Measurements from ENCODE around the gene FNIP2.
"Not testable (repeated sequence)": the region's sequence is repeated elsewhere in the genome, so short reads cannot be mapped to it uniquely, and the experiment has no call there.

FNIP2 gene

DNA sequence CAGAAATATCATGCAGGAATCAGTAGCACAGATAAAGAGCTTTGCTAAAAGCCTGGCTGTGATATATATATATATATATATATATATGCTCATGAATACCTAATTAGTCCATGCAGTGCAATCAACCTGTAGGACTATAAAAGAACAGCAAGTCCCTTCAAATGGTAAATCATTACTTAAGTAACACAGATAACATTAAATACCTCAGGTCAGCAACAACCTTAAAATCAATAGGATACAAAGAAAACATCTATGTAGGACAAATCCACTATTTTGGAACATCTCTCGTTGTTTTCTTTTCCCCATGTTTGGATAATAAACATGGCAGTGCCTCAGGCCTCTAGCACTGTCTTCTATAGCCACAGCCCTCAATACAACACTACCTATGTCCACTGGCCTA lies 106.6 kb downstream of the FNIP2 start:
- no peak for DNase-seq

DNA sequence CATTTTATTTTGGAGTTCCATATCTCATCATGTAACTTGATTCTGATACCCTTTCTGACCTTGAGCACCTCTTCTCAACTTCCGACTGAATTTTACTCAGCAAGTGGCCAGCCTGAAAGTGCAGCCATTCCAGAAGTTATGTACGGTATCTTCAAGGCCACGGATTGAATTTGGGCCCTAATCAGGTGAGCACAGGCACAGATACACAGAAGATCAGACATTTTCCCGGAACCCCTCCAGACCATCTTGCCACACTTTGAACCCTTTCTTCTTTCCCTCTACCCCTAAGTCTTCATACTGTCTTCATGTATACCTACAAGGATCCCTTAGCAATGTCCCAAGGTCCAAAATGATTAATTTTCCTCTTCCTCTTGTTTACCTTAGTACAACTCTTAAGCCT lies 108.2 kb downstream of the FNIP2 start:
- DNase-seq: no peak

DNA sequence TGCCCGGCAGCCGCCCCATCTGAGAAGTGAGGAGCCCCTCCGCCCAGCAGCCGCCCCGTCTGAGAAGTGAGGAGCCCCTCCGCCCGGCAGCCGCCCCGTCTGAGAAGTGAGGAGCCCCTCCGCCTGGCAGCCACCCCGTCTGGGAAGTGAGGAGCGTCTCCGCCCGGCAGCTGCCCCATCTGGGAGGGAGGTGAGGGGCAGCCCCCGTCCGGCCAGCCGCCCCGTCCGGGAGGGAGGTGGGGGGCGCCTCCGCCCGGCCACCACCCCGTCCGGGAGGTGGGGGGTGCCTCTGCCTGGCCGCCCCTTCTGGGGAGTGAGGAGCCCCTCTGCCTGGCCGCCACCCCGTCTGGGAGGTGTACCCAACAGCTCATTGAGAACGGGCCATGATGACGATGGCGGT lies 113.3 kb downstream of the FNIP2 start:
- DNase-seq: not testable (repeated sequence)

DNA sequence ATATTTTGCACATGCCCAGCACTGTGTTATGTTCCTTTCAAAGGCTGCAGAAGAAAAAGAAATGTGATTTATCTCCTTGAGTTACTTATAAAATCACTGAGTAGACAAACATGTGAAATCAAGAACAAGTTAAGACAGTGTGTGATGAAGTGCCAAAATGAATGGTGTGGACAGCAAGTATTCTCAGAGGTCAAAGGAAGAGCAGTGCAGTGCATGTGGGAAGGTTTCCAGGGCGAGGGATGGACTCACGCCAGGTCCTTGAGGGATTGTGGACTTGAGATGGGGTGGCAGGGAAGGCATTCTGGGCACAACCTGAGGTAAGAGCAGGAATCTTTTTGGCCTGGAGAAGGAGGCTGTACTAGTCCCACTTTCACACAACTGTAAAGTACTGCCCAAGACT lies 115.5 kb downstream of the FNIP2 start:
- DNase-seq: no peak

DNA sequence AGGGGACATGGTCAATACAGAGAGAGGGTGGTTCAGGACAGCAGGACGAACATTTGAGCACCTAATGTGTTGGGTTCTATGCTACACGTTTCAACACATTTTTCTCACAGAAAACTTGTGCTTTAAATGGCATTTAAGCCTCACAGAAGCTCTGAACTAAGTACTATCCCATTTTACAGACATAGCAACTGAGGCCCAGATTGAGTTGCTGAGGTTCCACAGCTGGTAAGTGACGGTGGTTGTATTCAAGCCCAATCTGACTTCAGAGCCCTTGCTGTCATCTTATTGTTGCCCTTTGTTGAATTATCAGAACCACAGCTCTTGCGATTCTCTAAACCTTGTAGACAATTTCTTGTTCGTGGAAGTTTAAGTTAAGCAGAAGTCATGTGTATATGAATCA lies 116.7 kb downstream of the FNIP2 start:
- no peak for DNase-seq

DNA sequence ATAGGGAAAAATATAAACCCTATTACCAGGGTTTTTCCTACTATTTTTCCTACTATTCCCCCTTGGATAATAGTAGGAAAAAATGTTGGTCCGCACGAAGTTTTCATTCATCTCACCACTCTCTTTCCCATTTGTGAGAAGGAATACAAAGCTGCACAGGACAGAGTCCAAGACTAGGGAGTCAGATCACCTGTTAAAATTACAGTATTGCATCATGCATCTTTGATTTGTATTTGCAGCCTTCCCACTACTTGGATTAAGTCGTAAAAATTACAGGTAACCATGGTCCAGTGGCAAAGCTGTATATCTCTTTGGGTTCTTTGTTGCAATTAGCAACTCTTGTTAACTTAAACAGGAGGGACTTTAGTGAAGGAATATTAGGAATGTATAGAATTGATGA lies 121.5 kb downstream of the FNIP2 start:
- DNase-seq: no peak

DNA sequence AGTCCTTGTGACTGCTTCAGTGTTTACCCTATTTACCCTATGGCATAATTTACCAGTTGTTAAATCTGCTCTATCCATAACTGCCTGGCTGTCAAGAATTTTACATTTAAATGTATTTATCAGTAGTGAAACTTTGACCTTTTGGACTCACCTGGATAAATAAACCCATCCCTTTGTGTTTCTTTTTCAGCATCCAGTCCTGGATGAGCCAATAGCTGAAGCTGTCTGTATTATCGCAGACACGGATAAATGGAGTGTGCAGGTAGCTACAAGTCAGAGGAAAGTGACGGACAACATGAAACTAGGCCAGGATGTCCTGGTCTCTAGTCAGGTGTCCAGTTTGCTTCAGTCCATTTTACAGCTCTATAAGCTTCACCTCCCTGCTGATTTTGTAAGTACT lies 122.4 kb downstream of the FNIP2 start:
- DNase-seq: no peak

DNA sequence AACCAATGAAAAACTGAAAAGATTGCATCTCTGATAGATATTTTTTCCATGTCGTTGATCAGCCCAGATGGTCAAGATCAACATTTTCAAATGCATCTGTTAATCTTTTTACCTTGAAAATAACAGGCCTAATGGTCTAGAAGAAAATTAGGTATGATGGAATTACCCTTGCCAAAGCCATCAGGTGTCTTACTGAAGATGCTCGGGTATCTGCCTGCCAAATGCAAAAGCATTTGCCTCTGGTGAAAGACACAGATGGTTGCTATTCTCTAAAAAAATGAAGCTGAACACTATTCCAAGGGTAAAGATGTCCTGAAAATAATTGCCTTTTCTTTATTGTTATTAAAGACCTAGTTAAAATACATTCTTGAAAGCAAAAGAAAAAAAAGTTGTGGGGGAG lies 126.0 kb downstream of the FNIP2 start:
- no peak for DNase-seq

DNA sequence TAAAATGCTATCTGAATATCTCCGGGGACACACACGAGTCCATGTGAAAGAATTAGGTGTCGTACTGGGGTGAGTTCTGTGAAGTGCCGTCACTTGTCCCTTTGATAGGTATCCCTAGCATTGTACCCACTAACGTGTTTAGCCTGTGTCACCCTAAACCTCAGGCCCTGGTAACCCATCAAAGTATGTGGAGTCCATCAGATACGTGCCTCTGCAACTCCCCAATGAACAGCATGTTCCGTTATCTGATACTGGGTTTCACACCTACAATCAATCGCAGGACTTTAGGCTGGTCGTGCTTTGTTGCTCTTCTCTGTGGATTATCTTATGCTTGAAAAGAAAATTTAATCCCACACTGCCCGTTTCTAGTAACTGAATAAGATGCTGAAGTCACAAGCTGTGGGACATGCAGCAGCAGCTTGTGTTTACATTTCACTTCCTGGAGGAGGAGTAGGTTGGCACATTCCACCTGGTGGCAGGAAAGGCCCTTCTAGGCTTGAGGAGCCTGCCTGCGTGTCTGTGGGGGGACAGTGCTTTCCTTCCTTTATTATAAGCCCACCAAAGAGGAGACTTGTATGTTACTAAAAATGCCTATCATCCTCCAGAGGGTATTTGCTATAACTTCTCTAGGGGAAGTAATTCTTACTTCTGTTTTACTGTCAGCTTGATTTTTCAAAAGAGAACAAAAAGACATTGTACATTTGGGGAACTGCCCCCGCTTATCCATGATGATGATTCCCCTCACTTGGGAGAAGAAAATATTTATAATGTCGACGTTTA lies 127.2 kb downstream of the FNIP2 start:
- DNase-seq: no peak

DNA sequence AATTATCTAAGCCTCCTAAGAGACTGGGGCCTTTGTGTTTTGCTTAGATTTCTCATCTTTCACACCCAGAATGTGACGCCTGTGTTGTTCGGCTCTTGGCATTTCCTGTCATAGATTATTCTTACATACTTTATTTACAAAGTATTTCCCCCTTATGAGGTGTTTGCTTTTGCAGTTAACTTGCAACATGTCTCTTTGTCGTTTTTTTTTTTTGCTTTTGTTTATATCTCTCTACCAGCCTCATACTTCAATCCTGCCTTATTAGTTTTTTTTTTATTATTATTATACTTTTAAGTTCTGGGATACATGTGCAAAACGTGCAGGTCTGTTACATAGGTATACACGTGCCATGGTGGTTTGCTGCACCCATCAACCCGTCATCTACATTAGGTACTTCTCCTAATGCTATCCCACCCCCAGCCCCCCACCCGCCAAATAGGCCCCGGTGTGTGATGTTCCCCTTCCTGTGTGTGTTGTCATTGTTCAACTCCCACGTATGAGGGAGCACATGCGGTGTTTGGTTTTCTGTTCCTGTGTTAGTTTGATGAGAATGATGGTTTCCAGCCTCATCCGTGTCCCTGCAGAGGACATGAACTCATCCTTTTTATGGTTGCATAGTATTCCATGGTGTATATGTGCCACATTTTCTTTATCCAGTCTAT lies 127.9 kb downstream of the FNIP2 start:
- DNase-seq: not testable (repeated sequence)

DNA sequence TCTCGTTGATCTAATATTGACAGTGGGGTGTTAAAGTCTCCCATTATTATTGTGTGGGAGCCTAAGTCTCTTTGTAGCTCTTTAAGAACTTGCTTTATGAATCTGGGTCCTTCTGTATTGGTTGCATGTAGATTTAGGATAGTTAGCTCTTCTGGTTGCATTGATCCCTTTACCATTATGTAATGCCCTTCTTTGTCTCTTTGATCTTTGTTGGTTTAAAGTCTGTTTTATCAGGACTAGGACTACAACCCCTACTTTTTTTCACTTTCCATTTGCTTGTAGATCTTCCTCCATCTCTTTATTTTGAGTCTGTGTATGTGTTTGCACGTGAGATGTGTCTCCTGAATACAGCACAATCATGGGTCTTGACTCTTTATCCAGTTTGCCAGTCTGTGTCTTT lies 131.6 kb downstream of the FNIP2 start:
- not testable (repeated sequence) for DNase-seq

DNA sequence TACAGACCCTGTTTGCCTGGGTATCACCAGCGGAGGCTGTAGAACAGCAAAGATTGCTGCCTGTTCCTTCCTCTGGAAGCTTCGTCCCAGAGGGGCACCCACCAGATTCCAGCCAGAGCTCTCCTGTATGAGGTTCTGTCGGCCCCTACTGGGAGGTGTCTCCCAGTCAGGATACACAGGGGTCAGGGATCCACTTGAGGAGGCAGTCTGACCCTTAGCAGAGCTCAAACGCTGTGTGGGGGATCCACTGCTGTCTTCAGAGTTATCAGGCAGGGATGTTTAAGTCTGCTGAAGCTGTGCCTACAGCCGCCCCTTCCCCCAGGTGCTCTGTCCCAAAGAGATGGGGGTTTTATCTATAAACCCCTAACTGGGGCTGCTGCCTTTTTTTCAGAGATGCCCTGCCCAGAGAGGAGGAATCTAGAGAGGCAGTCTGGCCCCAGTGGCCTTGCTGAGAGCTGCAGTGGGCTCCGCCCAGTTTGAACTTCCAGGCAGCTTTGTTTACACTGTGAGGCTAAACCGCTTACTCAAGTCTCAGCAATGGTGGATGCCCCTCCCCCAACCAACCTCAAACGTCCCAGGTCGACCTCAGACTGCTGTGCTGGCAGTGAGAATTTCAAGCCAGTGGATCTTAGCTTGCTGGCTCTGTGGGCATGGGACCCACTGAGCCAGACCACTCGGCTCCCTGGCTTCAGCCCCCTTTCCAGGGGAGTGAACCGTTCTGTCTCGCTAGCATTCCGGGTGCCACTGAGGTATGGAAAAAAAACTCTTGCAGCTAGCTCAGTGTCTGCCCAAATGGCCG lies 133.7 kb downstream of the FNIP2 start:
- DNase-seq: not testable (repeated sequence)

DNA sequence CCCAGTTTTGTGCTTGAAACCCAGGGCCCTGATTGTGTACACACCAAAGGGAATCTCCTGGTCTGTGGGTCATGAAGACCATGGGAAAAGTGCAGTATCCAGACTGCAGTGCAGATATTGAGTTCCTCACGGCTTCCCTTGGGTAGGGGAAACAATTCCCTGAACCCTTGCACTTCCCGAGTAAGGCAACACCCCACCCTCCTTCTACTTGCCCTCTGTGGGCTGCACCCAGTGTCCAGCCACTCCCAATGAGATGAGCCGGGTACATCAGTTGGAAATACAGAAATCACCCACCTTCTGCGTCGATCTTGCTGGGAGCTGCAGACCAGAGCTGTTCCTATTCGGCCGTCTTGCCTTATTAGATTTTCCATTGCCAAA lies 134.2 kb downstream of the FNIP2 start:
- DNase-seq: no peak

DNA sequence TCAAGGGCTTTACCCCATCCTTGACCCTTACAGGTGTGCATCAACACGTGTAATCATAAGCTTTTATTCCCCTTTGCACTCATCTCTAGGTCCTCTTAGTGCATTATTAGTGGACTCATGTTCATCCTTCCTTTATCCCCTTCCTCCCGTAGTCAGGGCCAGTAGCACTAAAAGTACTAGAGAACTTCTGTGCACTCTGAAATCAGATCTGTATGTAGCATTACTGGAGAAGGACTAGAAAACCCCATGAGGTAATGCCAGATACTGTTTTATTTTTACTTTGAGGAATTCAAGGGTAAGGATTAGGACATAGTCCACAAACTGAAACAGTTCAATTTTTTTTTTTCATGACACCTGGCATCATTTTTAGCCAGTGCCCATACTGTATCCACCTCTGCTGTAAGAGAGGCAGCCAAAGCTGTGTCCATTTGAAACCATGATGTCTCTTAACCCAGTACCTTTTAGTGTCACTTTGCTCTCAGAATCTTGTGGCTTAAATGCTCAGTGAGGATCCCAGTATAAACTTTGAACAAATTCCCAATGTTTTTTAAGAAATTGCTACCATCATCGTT lies 134.7 kb downstream of the FNIP2 start:
- DNase-seq: no peak

DNA sequence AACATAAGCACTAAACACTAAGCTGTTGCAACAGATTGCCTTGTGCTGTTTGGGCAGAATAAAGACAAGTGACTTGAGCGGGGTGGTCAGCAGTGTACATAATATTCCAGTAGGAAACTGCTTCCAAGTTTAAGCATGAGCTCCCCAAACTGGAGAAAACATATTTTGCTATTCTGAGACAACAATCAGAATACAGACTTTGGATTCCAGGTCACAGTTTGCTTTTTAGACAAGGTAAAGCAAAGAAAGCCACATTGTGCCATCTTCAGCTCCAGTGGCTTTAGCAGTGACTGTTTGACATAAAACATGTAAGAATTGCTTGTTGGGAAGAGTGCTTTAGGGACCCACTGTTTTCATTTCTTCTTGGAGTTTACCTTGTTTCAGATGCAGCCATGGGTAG lies 136.0 kb downstream of the FNIP2 start:
- no peak for DNase-seq

DNA sequence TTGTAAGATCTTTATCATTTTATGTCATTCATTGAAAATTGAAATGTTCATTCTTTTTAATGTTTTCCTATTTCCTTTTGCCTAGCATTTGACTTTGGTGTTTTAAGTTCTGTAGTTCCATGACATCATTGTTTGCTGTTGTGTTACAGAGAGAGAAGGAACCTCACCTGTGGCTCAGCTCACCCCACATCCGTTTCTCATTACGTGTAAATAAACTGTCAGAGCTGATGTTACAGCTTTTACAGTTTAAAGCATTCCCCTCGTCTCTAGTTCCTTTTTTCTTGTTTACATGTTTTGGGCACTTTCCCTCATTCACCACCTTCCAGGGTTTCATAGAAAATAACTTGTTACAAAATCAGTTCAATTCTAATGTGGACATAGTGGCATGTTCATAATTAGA lies 137.2 kb downstream of the FNIP2 start:
- no peak for DNase-seq

DNA sequence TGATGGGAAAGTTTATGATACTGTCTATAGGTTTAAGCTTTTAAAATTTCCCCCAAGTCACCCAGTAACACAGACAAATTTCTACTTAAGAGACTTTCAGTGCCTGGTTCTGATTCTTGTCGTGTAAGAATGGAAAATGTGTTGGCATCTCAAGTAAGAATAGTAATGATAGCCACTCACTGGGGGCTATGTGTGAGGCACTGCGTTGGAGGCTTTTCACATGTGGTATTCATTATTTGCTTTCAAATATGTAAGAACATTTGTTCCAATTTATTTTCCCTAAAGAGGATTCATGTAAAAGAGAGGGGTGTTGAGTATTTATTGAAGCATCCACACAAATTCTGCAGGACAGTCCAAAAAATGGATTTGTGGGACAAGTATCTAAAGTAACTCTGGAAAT lies 143.6 kb downstream of the FNIP2 start:
- no peak for DNase-seq

DNA sequence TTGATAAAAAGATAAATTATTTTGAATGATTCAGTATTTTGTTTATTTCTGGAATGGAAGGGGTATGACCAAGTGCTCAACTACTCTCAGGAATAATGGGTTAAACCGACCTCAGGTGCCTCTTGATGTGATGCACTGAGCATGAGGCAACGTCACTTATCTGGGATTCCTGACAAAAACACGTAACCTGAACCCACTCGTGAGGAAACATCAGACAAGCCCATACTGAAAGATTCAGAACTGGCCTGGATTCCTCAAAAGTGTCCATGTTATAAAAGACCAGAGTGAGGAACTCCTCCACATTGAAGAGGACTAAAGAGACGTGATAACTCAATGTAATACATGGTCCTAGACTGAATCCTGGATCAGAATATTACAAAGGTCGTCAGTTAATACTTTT lies 144.0 kb downstream of the FNIP2 start:
- DNase-seq: no peak

DNA sequence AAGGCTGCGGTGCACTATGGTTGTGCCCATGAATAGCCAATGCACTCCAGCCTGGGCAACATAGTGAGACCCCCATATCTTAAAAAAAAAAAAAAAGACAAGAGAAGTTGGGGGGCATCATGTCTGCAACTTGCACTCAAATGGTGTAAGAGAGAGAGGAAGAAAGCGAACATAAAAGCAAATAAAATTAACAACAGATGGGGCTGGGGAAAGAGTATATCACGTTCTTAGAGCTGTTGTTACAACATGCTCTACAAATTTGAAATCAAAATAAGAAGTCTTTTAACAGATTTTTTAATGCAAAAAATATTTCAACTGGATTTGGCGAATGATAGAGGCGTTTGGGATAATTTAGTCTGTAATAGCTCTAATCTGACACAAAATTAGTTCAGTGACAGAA lies 144.9 kb downstream of the FNIP2 start:
- DNase-seq: no peak

DNA sequence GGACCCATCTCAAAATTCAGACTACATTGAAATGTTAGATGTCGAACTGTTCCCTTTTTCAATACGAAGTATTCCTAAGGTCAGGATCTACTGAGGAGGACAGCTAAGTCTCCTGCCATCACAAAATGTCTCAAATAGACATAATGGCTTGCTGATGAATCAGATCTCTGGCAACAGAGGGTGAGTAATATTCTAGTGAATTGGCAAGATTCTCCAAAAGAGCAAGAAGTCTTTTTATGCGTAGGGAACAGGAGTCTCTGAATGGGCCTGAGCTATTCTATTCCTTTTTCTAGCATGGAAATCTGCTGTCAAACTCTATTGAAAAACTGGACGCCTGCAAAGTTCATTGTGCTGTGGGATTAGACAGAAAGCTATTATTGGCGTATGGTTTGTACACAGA lies 145.4 kb downstream of the FNIP2 start:
- DNase-seq: no peak

DNA sequence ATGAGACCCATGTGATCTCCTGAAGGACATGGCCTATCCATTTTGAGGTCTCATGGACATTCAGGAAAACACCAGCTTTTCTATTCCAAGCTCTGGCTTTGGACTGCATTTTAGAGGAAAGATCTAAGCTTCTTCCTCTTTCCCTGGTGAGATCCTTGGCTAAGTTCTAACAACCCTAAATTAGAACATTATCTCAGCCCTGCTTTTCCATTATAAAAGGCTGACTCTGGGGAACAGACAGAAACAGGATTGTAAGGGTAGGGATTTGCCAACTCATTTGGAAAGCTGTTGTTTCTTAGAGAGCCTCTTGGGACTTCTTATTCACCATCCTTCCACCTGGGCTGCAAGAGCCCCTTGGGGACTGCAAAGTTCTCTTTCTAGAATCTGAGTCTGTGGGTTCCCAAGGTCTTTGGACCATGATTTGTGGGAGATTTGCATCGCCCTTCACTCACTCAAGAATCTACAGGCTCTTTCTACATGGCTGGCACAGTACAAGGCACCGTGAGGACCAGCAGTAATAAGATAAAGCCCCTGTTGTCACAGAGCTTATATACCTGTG lies 146.9 kb downstream of the FNIP2 start:
- no peak for DNase-seq

DNA sequence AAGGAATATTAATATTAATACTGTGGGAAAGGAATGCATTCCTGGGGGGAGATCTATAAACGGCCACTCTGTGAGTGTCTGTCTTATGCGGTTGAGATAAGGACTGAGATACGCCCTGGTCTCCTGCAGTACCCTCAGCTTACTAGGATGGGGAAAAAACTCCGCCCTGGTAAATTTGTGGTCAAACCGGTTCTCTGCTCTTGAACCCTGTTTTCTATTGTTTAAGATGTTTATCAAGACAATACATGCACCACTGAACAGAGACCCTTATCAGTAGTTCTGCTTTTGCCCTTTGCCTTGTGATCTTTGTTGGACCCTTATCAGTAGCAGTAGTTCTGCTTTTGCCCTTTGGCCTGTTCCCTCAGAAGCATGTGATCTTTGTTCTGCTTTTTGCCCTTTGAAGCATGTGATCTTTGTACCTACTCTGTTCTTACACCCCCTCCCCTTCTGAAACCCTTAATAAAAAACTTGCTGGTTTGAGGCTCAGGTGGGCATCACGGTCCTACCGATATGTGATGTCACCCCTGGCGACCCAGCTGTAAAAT lies 151.7 kb downstream of the FNIP2 start:
- not testable (repeated sequence) for DNase-seq

DNA sequence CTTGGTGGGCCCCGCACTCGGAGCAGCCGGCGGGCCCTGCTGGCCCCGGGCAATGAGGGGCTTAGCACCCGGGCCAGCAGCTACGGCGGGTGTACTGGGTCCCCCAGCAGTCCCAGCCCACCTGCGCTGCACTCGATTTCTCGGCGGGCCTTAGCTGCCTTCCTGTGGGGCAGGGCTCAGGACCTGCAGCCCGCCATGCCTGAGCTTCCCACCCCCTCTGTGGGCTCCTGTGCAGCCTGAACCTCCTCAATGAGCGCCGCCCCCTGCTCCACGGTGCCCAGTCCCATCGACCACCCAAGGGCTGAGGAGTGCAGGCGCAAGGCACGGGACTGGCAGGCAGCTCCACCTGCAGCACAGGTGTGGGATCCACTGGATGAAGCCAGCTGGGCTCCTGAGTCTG lies 158.9 kb downstream of the FNIP2 start:
- DNase-seq: not testable (repeated sequence)
